GM21717 (cell line): Measurements from ENCODE around the gene NXNL1.
"Not testable (repeated sequence)": the region's sequence is repeated elsewhere in the genome, so short reads cannot be mapped to it uniquely, and the experiment has no call there.

Source experiments
- ATAC-seq: cut with Tn5 transposase; IDR thresholded peaks from one replicate; pipeline ENCODE4 v1.9.1; 2021; ENCODE audit warnings: mild to moderate bottlenecking, moderate library complexity; ENCODE audit not compliant: unreplicated experiment

NXNL1 gene

DNA sequence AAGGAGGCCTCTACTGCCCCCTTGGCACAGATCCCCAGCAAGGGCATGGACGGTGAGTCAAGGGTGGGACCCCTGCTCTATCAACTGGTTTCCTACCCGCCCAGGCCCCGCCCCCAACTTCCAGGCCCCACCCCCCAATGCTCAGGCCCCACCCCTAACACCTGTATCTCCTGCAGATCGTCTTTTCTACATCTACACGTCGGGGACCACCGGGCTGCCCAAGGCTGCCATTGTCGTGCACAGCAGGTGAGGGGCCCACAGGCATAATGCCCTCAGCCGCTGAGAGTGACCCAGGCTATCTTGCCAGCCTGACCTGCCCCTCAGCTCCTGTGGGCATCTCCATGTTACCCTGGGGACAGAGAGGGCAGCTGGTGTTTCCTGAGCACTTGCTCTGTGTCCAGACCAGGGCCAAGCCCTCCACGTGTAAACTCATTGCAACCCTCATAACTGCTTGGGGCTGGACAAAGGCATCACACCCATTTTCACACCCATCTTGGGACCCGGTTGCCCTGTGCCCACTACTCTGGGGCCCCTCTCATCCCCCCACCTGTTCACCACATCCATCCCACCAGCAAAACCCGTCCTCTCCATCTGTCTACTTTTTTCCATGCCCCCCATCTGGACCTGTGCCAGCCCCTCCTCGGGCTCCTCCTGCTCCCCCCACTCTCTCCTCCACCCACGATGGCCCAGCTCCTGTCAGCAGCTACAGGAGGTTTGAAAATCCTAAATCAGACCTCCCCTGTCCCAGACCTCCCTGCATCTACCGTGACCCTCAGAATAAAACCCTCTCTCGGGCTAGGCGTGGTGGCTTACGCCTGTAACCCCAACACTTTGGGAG is 26.8 kb upstream of the NXNL1 start:
- no peak for ATAC-seq

DNA sequence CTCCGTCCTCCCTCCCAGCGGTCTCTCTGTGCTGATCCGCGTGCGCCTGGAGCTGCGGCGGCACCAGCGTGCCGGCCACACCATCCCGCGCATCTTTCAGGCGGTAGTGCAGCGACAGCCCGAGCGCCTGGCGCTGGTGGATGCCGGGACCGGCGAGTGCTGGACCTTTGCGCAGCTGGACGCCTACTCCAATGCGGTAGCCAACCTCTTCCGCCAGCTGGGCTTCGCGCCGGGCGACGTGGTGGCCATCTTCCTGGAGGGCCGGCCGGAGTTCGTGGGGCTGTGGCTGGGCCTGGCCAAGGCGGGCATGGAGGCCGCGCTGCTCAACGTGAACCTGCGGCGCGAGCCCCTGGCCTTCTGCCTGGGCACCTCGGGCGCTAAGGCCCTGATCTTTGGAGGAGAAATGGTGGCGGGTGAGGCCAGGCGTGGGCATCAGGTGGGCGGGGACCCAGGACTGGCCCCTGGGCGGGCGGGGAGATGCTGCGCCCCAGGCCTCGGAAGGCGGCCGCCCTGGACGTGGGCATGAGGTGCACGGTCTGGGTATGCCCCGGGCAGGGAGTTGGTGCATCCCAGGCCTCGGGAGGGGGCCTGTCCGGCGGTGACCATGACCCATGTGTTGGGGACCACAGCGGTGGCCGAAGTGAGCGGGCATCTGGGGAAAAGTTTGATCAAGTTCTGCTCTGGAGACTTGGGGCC is 26.0 kb upstream of the NXNL1 start:
- no peak for ATAC-seq

DNA sequence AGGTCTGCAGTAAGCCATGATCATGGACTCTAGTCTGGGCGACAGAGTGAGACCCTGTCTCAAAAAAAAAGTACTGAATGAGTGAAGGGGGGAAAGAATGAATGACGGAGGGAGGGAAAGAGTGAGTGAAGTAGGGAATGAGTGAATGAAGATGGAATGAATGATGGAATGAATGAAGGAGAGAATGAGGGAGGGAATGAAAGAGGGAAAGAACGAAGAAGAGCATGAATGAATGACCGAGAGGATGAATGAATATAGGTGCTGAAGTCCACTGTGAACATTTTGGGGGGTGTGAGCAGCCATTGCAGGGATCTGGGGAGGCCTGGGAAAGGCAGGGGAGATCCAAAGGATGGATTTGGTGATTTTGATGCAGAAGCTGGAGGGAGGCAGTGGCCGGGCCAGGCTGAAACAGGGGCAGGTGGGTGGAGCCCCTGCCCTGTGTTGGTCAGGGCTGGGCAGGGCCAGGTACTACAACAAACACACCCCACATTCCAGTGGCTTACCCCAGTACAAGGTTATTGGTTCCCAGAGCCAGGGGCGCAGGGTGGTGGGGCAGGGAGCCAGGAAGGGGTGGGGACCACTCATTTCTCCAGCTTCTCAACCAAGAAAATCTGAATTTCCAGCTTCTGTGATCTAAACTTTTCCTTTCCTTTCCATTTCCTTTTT is 23.9 kb upstream of the NXNL1 start:
- ATAC-seq: no peak

DNA sequence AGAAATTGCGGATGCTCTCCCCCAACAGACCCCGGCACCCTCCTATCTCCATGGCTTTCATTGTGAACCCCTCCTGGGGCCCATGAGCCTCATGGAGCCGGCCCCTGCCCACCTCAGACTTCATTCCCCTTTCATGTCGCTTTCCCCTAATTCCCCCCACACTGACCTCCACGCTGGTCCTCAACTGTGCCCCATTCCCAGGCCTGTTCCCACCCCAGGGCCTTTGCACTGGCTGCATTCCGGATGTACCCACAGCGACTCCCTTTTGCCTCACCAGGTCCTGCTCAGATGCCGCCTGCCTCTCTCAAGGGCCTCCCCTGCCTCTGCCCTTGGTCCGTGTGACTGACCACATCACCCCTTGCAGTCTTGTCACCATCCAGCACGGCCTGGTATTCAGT is 22.9 kb upstream of the NXNL1 start:
- no peak for ATAC-seq

- ATAC-seq: no peak
Observed at GRCh38 chr19:17482877-17483604, 22.3 kb upstream of the NXNL1 start.

DNA sequence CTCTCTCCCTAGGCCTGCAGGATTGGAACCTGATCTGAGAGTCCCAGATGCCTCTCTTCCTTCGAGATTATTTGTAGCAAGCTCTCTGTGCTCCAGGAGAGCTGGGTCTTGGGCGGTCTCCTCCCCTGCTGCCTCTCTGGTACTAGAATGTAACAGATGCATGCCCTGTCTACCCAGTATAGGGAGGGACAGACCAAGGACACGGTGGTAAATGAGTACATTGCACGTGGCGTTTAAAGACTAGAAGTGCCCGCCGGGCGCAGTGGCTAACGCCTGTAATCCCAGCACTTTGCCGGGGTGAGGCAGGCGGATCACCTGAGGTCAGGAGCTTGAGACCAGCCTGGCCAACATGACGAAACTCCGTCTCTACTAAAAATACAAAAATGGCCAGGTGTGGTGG is 21.3 kb upstream of the NXNL1 start:
- ATAC-seq: no peak

DNA sequence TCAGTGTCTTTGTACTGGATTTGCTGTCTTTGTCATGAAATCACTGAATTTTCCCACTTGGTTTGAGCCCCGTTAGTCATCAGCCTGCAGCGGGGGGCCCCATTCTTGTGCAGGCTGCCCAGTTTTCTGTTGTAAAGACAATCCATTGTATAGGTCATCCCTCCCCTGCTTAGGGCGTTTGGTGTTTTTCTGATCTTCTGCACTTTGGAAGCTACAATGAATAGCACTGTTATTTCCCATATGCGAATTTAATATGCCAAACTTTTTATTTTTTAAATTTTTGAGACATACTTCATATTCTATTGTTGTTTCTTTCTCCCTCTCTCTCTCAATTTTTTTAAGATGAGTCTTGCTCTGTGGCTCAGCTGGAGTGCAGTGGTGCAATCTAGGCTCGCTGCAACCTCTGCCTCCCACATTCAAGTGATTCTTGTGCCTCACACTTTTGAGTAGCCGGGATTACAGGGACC is 18.6 kb upstream of the NXNL1 start:
- no peak for ATAC-seq

DNA sequence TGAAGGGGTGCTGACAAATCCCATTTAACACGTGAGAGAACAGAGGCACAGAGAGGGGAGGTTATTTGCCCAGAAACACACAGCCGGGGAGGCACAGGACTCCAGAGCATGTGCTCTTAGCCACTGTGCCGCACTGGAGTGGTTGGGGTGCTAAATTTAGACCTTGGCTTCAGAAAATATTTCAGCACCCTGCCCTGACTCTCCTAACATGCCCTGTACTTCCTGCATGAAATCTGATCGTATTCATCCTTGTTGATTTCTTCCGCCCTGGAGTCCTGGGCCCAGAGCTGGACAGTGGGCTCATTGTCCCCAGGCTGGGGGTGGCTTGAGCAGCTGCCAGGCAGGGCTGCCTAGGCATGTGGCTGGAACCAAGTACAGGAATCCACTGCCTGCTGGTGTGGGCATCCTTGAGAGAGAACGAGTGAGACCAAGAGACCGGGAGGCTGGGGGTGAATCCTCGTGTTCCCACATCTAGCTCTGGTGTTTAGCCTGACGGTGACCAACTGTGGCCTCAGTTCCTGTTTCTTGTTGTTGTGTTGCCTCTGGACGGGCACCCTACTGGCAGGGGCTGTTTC is 14.9 kb upstream of the NXNL1 start:
- no peak for ATAC-seq

GRCh38 chr19:17475011-17475540 is 14.3 kb upstream of the NXNL1 start:
- ATAC-seq: not testable (repeated sequence)

GRCh38 chr19:17473041-17473440 is 12.3 kb upstream of the NXNL1 start:
- no peak for ATAC-seq

GRCh38 chr19:17471410-17472125 is 10.8 kb upstream of the NXNL1 start:
- no peak for ATAC-seq

GRCh38 chr19:17470068-17470841 is 9.5 kb upstream of the NXNL1 start, which contains the start of gene SLC27A1:
Gene SLC27A1 (plus strand): TSS chr19:17470524. CDS start chr19:17470541, 17 bp downstream.
- ATAC-seq: peak; percentile 82

- ATAC-seq: peak; percentile 50
Observed at GRCh38 chr19:17469481-17470067, 8.8 kb upstream of the NXNL1 start.

- ATAC-seq: no peak
Observed at GRCh38 chr19:17469092-17469480, 8.4 kb upstream of the NXNL1 start.

- no peak for ATAC-seq
Observed at GRCh38 chr19:17468302-17469091, 7.8 kb upstream of the NXNL1 start.

DNA sequence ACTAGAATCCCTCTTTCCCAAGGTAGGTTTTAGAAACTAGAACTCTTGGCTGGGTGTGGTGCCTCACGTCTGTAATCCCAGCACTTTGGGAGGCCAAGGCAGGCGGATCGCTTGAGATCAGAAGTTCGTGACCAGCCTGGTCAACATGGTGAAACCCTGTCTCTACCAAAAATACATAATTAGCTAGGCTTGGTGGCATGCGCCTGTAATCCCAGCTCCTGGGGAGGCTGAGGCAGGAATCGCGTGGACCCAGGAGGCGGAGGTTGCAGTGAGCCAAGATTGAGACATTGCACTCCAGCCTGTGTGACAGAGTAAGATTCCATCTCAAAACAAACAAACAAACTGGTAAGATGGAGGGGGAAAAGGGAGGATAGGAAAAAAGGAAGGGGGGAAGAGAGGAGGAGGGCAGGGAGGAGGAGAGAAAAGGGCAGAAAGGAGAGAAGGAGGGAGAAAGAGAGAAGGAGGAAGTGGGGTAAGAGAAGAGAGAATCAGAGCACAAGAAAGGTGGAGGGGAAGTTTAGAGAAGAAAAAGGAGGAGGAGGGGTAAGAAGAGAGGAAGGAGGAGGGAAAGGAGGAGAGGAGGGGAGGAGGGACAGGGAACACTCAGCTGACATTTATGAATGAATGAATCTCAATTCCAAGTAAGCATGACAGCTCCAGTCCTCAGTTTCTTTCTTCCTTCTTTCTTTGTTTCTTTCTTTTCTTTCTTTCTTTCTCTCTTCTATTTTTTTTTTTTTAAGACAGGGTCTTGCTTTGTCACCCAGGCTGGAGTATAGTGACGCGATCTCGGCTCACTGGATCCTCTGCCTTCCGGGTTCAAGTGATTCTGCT is 7.0 kb upstream of the NXNL1 start:
- ATAC-seq: no peak

- ATAC-seq: no peak
Observed at GRCh38 chr19:17466487-17466850, 5.7 kb upstream of the NXNL1 start.
